K562 (cell line): ENCODE data around the gene ZDHHC20. TPM values are rescaled to one million over a fixed set of nuclear protein-coding genes. Genes with fewer than 3 reads are reported as not detected.

ENCODE experiments used
- MAX ChIP-seq: sonication (generic); formaldehyde crosslinking; IDR thresholded peaks from 2 replicates; pipeline ENCODE4 v1.9.0; 2022; ENCODE audit warnings: mild to moderate bottlenecking, missing genetic modification reagents
- MGA ChIP-seq: fragments of 450-650 bp; IDR thresholded peaks from 2 replicates; pipeline ENCODE4 v1.6.1; 2016; ENCODE audit warnings: mild to moderate bottlenecking, moderate library complexity
- MITF ChIP-seq: IDR thresholded peaks from 2 replicates; pipeline ENCODE4 v1.6.1; 2014; ENCODE audit warnings: antibody characterized with exemption
- ZNF639 ChIP-seq, 2 experiments: fragments of 200-800 bp in 1 of 2; sonication (Bioruptor generic) in 1 of 2; sonication (generic) in 1 of 2; formaldehyde crosslinking in 1 of 2; IDR thresholded peaks in 1 of 2; conservative IDR thresholded peaks in 1 of 2; 2 replicates each; pipeline versions ENCODE4 v1.5.0 to v1.6.1; 2016 to 2020; ENCODE audit warnings: missing compliant biosample characterization in 1 of 2, missing genetic modification characterization in 1 of 2, missing genetic modification reagents in 1 of 2
- polyA plus RNA-seq, 8 experiments: library from polyadenylated mRNA; depleted of rRNA in 4 of 8; stranded (reverse) in 5 of 8; unstranded in 3 of 8; fragments of >200 nt; fragmentation: Nextera tagmentation in 2 of 8; fragmentation: Illumina TruSeq in 1 of 8; extraction: Ambion mirVana in 2 of 8; extraction: Trizol in 1 of 8; gene quantifications; 2 replicates each; pipeline versions ENCODE4 v1.2.1 to v1.2.3, GENCODE V29; 2011 to 2014; ENCODE audit warnings: inconsistent platforms in 1 of 8, missing spikeins in 1 of 8
- total RNA-seq, 7 experiments: library from RNA; depleted of rRNA in 6 of 7; stranded (reverse); fragments of >200 nt in 6 of 7; fragmentation: Illumina TruSeq in 2 of 7; extraction: Trizol in 2 of 7; gene quantifications; 2 replicates each; pipeline versions ENCODE4 v1.2.1 to v1.2.3, GENCODE V29; 2011 to 2021; ENCODE audit warnings: low replicate concordance in 1 of 7

Gene ZDHHC20
- total and polyA plus RNA-seq, 9 of the 15 experiments (the other 6 are each of a cell fraction or from before 2014, with no cell fraction given) = 2.7 to 20.9 (median 15.8) TPM

- no peak for TF ChIP-seq MGA
- TF ChIP-seq ZNF639 (CRISPR knock-in tag; conservative IDR thresholded peaks at IDR 0.05 in 1 of 2, IDR thresholded peaks at IDR 0.05 in 1 of 2) = no peak
- no peak for TF ChIP-seq MITF
- TF ChIP-seq MAX (CRISPR knock-in tag) = no peak
Observed at GRCh38 chr13:21435231-21435630, 23.9 kb downstream of the ZDHHC20 start (continued).
